Measurements from ENCODE around the gene RIPK4. TPM values are rescaled to one million over a fixed set of nuclear protein-coding genes. Genes with fewer than 3 reads are reported as not detected.
A peak's percentile ranks its signal among the peaks of the same experiment; 100 is the strongest.

RIPK4 gene
- total and polyA plus RNA-seq, 2 of the 13 experiments (the other 11 are each of a cell fraction or from before 2014, with no cell fraction given): 3.1 to 4.9 TPM

- TF ChIP-seq ATF2 (CRISPR knock-in tag; IDR thresholded peaks at IDR 0.05): no peak
- TF ChIP-seq ZNF446 (CRISPR knock-in tag; IDR thresholded peaks at IDR 0.05): no peak
- TF ChIP-seq SNRNP70 (IDR thresholded peaks at IDR 0.05; ENCODE audit: low read depth, low read length): no peak
- no peak for TF ChIP-seq ZUFSP (CRISPR knock-in tag; IDR thresholded peaks at IDR 0.05; ENCODE audit: borderline replicate concordance)
- peak; percentile 60; the same call in 1 of the 2 replicates for TF ChIP-seq ZNF512 (CRISPR knock-in tag; IDR thresholded peaks at IDR 0.05)
- no peak for TF ChIP-seq ZNF501 (CRISPR knock-in tag; IDR thresholded peaks at IDR 0.05)
- TF ChIP-seq ZNF33A (CRISPR knock-in tag; IDR thresholded peaks at IDR 0.05; ENCODE audit: borderline replicate concordance): no peak
- TF ChIP-seq NFIC (IDR thresholded peaks at IDR 0.05; ENCODE audit: low read length): no peak
- no peak for TF ChIP-seq ZNF510 (CRISPR knock-in tag; IDR thresholded peaks at IDR 0.05; ENCODE audit: low read depth)
- no peak overlapping the region for H3K27ac ChIP-seq (ENCODE audit: extremely low read length, insufficient read depth, low read length)
- 81% methylated on average over 13 of the region's 19 CpGs for WGBS (ENCODE audit: low lambda C conversion rate)
- DNase-seq (ENCODE audit: low spot score) (no peak), FAIRE-seq (no peak), ATAC-seq (no peak)
- no peaks in the 10 kb centered on the region for H3K36me3 ChIP-seq (replicated peaks in 1 of 2; ENCODE audit: control insufficient read depth in 1 of 2, insufficient read depth in 2 of 2, low read length in 2 of 2)
- intact Hi-C loops (cut with micrococcal nuclease; ENCODE audit: unreplicated experiment): loop anchor here (2.0 kb wide), 1 partner anchor 43 kb away; no protein-coding TSS in a partner anchor
- H3K27me3 ChIP-seq (ENCODE audit: control insufficient read depth in 1 of 2, insufficient read depth in 2 of 2, low read length in 2 of 2): peaks cover under 1 to 4% of the 10 kb centered on the region in 2 experiments; a peak in 2 of 5 replicates
- peaks cover 52% of the 10 kb centered on the region for H3K4me1 ChIP-seq (ENCODE audit: insufficient read depth, low read length)
- ChIA-PET CTCF (ENCODE audit: low intra/inter-chr PET ratio, low total read pairs) (interaction anchor here (1.0 kb wide), 1 partner anchor 52 kb away, joined by 3 read pairs; no protein-coding TSS in a partner anchor), POLR2A (interaction anchor here (3.3 kb wide), 1 partner anchor 10 kb away, joined by 31 read pairs; no protein-coding TSS in a partner anchor)
- H3K9ac ChIP-seq (ENCODE audit: insufficient read depth, low read depth, low read length): no peak overlapping the region
- no peak overlapping the region for H3K4me3 ChIP-seq (replicated peaks in 1 of 3; ENCODE audit: insufficient read depth in 1 of 3, low read depth in 2 of 3, low read length in 3 of 3)
- no peak overlapping the region for H2AFZ ChIP-seq (ENCODE audit: low read length)
- H3K9me3 ChIP-seq (ENCODE audit: low read length): no peaks in the 10 kb centered on the region
- in situ Hi-C loops (cut with HindIII; ENCODE audit: extremely low pct_ligation_motif_present, low pct_unique_long_range_greater_than_20kb): no loop called here
- H3K4me2 ChIP-seq (ENCODE audit: low read depth, low read length): peak overlapping the region; percentile 94
- no TSS peak for BruUV-seq (replicated peaks)
- H4K20me1 ChIP-seq (ENCODE audit: insufficient read depth, low read length): no peaks in the 10 kb centered on the region
- H3K79me2 ChIP-seq (ENCODE audit: insufficient read depth, low read length): no peaks in the 10 kb centered on the region
Observed at GRCh38 chr21:41726058-41726558, 40.7 kb downstream of the RIPK4 start.
